Activated naive CD4-positive, alpha-beta T cell treated with anti-CD3 and anti-CD28 coated beads, Interleukin-2, amount 50 U/mL, for 24 hours (primary cell): ENCODE measurements around the gene EXOC7.

Experiments
- H3K27ac Mint-ChIP-seq: one replicate; pipeline ENCODE4 v1.8.0; 2021; ENCODE audit warnings: mild to moderate bottlenecking, mixed read lengths
- H3K27me3 Mint-ChIP-seq: one replicate; pipeline ENCODE4 v1.8.0; 2021; ENCODE audit warnings: mixed read lengths
- H3K36me3 Mint-ChIP-seq: one replicate; pipeline ENCODE4 v1.8.0; 2021; ENCODE audit warnings: mixed read lengths
- H3K4me1 Mint-ChIP-seq: one replicate; pipeline ENCODE4 v1.8.0; 2021; ENCODE audit warnings: mixed read lengths
- H3K4me3 Mint-ChIP-seq: one replicate; pipeline ENCODE4 v1.8.0; 2021; ENCODE audit warnings: mild to moderate bottlenecking, mixed read lengths
- H3K9me3 Mint-ChIP-seq: one replicate; pipeline ENCODE4 v1.8.0; 2021; ENCODE audit warnings: mixed read lengths

The EXOC7 gene

GRCh38 chr17:76088041-76088867, 15.3 kb downstream of the EXOC7 start:
- Mint-ChIP-seq H3K4me3 (no peak overlapping the region), H3K36me3 (peaks cover 5% of the 10 kb centered on the region), H3K4me1 (peaks cover 4% of the 10 kb centered on the region), H3K27ac (no peak overlapping the region), H3K27me3 (no peaks in the 10 kb centered on the region), H3K9me3 (no peaks in the 10 kb centered on the region)

- Mint-ChIP-seq H3K27me3 (no peaks in the 10 kb centered on the region), H3K9me3 (no peaks in the 10 kb centered on the region), H3K36me3 (peaks cover 5% of the 10 kb centered on the region), H3K4me3 (no peak overlapping the region), H3K4me1 (peaks cover 4% of the 10 kb centered on the region), H3K27ac (no peak overlapping the region)
These were observed 16.1 kb downstream of the EXOC7 start for GRCh38 chr17:76087531-76087930.

- Mint-ChIP-seq H3K36me3 (peaks cover 3% of the 10 kb centered on the region), H3K27me3 (no peaks in the 10 kb centered on the region), H3K9me3 (no peaks in the 10 kb centered on the region), H3K27ac (no peak overlapping the region), H3K4me1 (no peaks in the 10 kb centered on the region), H3K4me3 (no peak overlapping the region)
These were observed 17.2 kb downstream of the EXOC7 start for GRCh38 chr17:76086384-76086783.

GRCh38 chr17:76085731-76086366, 17.7 kb downstream of the EXOC7 start:
- H3K27ac Mint-ChIP-seq, result no peak overlapping the region
- no peak overlapping the region for H3K4me3 Mint-ChIP-seq
- no peaks in the 10 kb centered on the region for H3K9me3 Mint-ChIP-seq
- peaks cover 3% of the 10 kb centered on the region for H3K36me3 Mint-ChIP-seq
- no peaks in the 10 kb centered on the region for H3K27me3 Mint-ChIP-seq
- no peaks in the 10 kb centered on the region for H3K4me1 Mint-ChIP-seq

- Mint-ChIP-seq H3K27ac (no peak overlapping the region), H3K9me3 (no peaks in the 10 kb centered on the region), H3K36me3 (peaks cover 3% of the 10 kb centered on the region), H3K4me1 (no peaks in the 10 kb centered on the region), H3K27me3 (no peaks in the 10 kb centered on the region), H3K4me3 (no peak overlapping the region)
These were observed 18.4 kb downstream of the EXOC7 start for GRCh38 chr17:76085066-76085730.

GRCh38 chr17:76083536-76084182, 19.9 kb downstream of the EXOC7 start:
- Mint-ChIP-seq H3K4me1 (peaks cover 14% of the 10 kb centered on the region), H3K36me3 (peaks cover 3% of the 10 kb centered on the region), H3K27ac (no peak overlapping the region), H3K4me3 (no peak overlapping the region), H3K9me3 (no peaks in the 10 kb centered on the region), H3K27me3 (no peaks in the 10 kb centered on the region)

- peak overlapping the region; percentile 17 for H3K27ac Mint-ChIP-seq
- no peak overlapping the region for H3K4me3 Mint-ChIP-seq
- no peaks in the 10 kb centered on the region for H3K9me3 Mint-ChIP-seq
- no peaks in the 10 kb centered on the region for H3K27me3 Mint-ChIP-seq
- peaks cover 19% of the 10 kb centered on the region for H3K4me1 Mint-ChIP-seq
- H3K36me3 Mint-ChIP-seq, result peaks cover 3% of the 10 kb centered on the region
These were observed 21.0 kb downstream of the EXOC7 start for GRCh38 chr17:76082326-76083251.

- Mint-ChIP-seq H3K9me3 (no peaks in the 10 kb centered on the region), H3K36me3 (peaks cover 3% of the 10 kb centered on the region), H3K27me3 (peaks cover 3% of the 10 kb centered on the region), H3K27ac (no peak overlapping the region), H3K4me1 (peaks cover 28% of the 10 kb centered on the region), H3K4me3 (no peak overlapping the region)
These were observed 22.0 kb downstream of the EXOC7 start for GRCh38 chr17:76081295-76082210.

GRCh38 chr17:76080768-76081287, 22.8 kb downstream of the EXOC7 start:
- Mint-ChIP-seq H3K27me3 (peaks cover 4% of the 10 kb centered on the region), H3K27ac (no peak overlapping the region), H3K9me3 (no peaks in the 10 kb centered on the region), H3K4me3 (no peak overlapping the region), H3K36me3 (peaks cover 3% of the 10 kb centered on the region), H3K4me1 (peaks cover 28% of the 10 kb centered on the region)

- no peaks in the 10 kb centered on the region for H3K9me3 Mint-ChIP-seq
- peaks cover 9% of the 10 kb centered on the region for H3K27me3 Mint-ChIP-seq
- peaks cover 3% of the 10 kb centered on the region for H3K36me3 Mint-ChIP-seq
- no peak overlapping the region for H3K4me3 Mint-ChIP-seq
- no peak overlapping the region for H3K27ac Mint-ChIP-seq
- H3K4me1 Mint-ChIP-seq, result peaks cover 34% of the 10 kb centered on the region
These were observed 23.4 kb downstream of the EXOC7 start for GRCh38 chr17:76079956-76080767.

GRCh38 chr17:76079535-76079955, 24.0 kb downstream of the EXOC7 start:
- Mint-ChIP-seq H3K4me1 (peaks cover 39% of the 10 kb centered on the region), H3K9me3 (no peaks in the 10 kb centered on the region)

GRCh38 chr17:76078860-76079534, 24.6 kb downstream of the EXOC7 start, which contains the start of gene ZACN:
ZACN (plus strand) TSS chr17:76079182; CDS start chr17:76079265, 83 bp downstream.
- Mint-ChIP-seq H3K27me3 (peaks cover 13% of the 10 kb centered on the region), H3K27ac (no peak within 1 kb of the TSS), H3K4me1 (peaks cover 39% of the 10 kb centered on the region), H3K9me3 (no peaks in the 10 kb centered on the region), H3K4me3 (peak within 1 kb of the TSS; percentile 15), H3K36me3 (no peaks in the 10 kb centered on the region)

More at GRCh38 chr17:76079535-76079955, 24.0 kb downstream of the EXOC7 start:
- H3K27me3 Mint-ChIP-seq, result peaks cover 13% of the 10 kb centered on the region
- no peak overlapping the region for H3K4me3 Mint-ChIP-seq
- no peak overlapping the region for H3K27ac Mint-ChIP-seq
- peaks cover under 1% of the 10 kb centered on the region for H3K36me3 Mint-ChIP-seq
